Measurements from ENCODE around the gene ECHS1. TPM values are rescaled to one million over a fixed set of nuclear protein-coding genes. Genes with fewer than 3 reads are reported as not detected.
"Not testable (repeated sequence)": the region's sequence is repeated elsewhere in the genome, so short reads cannot be mapped to it uniquely, and the experiment has no call there.

The ECHS1 gene
- polyA plus RNA-seq, result 117 TPM

DNA sequence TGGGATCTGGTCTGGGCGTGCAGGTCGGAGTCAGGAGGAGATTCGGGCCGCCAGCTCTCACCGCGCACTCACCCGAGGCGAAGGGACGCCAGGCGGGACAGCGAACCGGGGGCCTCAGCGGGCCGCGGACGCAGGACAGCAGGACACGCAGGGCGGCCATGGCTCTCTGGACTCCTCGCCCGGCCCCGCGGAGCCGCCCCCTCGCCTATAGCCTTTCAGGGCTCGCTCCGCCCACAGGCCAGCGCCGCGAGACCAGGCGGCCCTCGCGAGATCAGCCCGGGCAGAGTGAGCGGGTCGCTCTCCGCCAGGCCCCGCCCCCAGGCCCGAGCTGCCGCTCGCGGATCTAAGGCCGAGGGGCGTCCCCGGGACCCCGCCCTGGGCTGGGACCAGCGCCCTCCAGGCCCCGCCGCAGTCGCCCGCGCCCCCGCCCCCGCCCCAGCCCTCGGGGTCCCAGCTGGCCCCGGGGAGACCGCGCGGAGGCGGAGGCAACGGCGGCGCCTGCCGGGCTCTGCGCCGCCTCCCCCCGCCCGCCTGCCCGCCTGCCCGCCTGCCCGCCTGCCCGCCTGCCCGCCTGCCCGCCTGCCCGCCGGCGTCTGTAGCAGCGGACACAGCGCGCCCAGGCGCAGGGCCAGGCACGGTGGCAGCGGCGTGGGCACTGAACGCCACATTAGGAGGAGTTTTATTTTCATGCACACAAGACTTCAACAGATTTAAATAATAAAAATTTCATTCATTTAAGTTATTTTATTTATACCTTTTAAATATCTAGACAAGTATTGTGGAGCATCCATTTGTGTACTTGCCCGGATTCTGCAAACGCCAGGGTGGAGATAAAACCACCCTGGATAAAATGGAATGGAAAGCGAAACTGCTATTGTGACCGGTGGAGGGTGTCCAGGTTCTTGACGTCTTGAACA is at the start of gene ECHS1:
Gene ECHS1, minus strand, starts transcription at position 181 of the 917 bp plus-strand sequence. Its CDS starts 21 bp downstream, at position 160.
- no peaks in the 10 kb centered on the region for H3K36me3 Mint-ChIP-seq
- no peaks in the 10 kb centered on the region for H3K27me3 Mint-ChIP-seq
- H3K4me1 Mint-ChIP-seq, result peaks cover 3 to 11% (median 11%) of the 10 kb centered on the region in 3 donors
- no peaks in the 10 kb centered on the region for H3K9me3 Mint-ChIP-seq
- H3K27ac Mint-ChIP-seq, result peak within 1 kb of the TSS; percentile 20 to 91 (median 68)
- peak within 1 kb of the TSS; percentile 81 to 94 (median 83) for H3K4me3 Mint-ChIP-seq

DNA sequence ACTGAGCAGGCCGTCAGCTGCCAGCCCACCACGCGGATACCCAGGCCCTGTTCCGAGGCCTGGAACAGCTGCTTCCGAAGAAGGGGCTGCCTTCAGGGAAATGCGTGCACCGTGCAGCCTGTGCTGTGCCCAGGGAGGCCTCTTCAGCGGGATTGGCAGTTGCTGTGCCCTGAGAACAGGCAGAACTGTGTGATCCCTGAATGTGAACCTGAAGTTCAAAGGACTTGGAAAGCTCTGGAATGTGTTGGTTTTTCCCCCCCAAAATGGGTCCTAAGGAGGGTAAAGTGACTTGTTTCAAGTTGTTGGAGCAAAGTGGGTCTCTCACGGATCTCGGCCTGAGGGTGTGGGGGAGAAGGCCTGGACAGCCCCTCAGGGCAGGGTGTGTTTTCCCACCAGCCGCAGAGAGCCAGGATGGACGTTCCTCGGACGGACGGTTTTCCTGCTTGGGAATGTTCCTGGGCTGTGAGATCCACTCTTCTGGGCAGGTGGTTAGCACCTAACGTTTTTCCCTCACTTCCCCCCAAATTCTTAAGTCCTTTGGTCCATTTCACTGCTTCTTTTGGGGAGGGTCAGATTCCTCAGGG is 49.2 kb upstream of the ECHS1 start:
- Mint-ChIP-seq H3K27me3 (peaks cover 11% of the 10 kb centered on the region), H3K4me1 (no peaks in the 10 kb centered on the region), H3K4me3 (no peak overlapping the region), H3K9me3 (no peaks in the 10 kb centered on the region), H3K27ac (no peak overlapping the region), H3K36me3 (peaks cover 2% of the 10 kb centered on the region)

DNA sequence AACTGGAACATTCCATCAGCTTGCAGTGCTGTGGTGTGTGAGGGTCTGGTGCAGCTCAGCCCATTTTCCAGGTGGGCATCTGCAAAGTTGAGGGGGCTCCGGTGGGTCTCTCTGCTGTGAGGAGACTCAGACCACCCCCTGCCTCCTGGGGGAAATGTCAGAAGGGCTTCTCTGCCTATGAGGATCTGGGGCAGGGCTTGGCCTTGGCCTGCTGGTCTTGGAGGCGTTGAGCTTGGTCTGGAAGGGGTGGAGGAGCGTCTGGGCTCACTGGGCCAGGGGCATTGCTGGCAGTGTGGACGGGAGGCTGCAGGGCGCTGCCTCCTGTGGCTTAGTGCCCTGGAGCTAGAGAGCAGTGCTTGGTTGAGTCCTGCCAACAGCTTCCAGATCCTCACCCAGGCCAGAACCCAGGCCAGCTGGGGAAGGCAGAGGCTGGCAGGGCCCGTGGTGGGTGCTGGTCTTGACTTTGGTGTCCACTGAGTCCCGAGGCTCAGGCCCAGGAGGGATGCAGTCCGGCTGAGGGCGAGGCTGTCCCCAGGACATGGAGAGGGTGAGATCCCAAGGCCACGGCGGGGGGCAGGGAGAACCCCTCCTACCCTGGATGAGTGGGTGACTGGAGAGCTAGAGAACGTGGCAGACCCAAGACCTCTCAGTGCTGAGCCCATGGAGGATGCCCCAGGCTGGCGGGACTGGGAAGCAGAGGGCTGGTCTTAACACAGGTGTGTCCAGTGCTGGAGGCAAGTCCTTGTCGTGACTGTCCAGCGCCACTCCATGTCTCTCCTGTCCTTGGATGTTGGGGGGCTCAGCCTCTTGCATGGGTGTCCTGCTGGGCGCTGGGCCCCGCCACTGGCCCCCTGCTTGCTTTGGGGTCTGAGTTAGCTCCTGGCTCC is 48.4 kb upstream of the ECHS1 start:
- Mint-ChIP-seq H3K9me3 (no peaks in the 10 kb centered on the region), H3K4me3 (no peak overlapping the region), H3K36me3 (peaks cover 2% of the 10 kb centered on the region), H3K4me1 (no peaks in the 10 kb centered on the region), H3K27ac (no peak overlapping the region), H3K27me3 (peaks cover 11% of the 10 kb centered on the region)

DNA sequence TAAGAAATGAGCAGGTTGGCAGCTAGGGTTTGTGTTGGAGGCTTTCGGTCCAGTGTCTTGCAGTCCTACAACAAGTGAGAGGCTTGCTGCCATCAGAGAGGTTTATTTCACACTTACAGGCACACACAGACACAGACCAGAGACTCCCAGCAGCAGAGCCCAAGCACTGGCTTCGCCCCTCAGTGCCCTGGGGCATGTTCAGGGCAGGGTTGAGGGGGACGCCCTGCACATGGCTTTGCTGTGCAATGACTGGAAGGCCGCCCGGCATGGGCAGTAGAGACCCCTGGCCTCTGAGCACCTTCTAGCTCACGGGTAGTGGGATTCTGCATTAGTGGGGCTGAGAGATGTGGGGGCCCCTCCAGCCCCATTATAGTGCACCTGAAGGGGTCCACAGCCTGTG is 47.4 kb upstream of the ECHS1 start:
- H3K27me3 Mint-ChIP-seq, result peaks cover 11% of the 10 kb centered on the region

DNA sequence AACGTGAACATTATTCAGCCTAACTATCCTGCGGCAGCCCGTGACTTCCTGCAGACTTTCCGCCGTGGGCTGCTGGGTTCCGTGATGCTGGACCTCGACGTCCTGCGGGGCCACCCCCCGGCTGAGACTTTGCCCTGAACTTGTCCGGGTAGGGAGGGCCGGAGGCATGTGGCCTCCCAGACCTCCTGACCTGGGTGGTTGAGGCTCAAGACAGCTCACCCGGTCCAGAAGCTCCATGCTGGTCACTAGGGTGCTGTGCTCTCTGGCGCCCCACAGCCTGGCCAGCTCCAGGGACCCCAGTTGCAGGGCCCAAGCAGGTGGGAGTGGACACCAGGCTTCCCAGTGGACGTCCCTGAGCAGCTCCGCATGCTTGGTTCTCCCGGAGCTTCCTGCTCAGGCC is 46.9 kb upstream of the ECHS1 start:
- Mint-ChIP-seq H3K4me3 (no peak overlapping the region), H3K27me3 (peaks cover 11% of the 10 kb centered on the region), H3K4me1 (peaks cover 0 to 2% (median 1%) of the 10 kb centered on the region in 3 donors), H3K9me3 (peaks cover 0 to 2% (median 0%) of the 10 kb centered on the region in 3 donors), H3K27ac (no peak overlapping the region), H3K36me3 (peaks cover 9% of the 10 kb centered on the region)

More for the DNA sequence above, 47.4 kb upstream of the ECHS1 start:
- H3K4me3 Mint-ChIP-seq, result peak overlapping the region in 1 of 4 donors; percentile 27
- peaks cover 0 to 2% (median 1%) of the 10 kb centered on the region in 3 donors for H3K4me1 Mint-ChIP-seq
- no peak overlapping the region for H3K27ac Mint-ChIP-seq
- H3K9me3 Mint-ChIP-seq, result peaks cover 0 to 2% (median 0%) of the 10 kb centered on the region in 3 donors
- peaks cover 4% of the 10 kb centered on the region for H3K36me3 Mint-ChIP-seq

DNA sequence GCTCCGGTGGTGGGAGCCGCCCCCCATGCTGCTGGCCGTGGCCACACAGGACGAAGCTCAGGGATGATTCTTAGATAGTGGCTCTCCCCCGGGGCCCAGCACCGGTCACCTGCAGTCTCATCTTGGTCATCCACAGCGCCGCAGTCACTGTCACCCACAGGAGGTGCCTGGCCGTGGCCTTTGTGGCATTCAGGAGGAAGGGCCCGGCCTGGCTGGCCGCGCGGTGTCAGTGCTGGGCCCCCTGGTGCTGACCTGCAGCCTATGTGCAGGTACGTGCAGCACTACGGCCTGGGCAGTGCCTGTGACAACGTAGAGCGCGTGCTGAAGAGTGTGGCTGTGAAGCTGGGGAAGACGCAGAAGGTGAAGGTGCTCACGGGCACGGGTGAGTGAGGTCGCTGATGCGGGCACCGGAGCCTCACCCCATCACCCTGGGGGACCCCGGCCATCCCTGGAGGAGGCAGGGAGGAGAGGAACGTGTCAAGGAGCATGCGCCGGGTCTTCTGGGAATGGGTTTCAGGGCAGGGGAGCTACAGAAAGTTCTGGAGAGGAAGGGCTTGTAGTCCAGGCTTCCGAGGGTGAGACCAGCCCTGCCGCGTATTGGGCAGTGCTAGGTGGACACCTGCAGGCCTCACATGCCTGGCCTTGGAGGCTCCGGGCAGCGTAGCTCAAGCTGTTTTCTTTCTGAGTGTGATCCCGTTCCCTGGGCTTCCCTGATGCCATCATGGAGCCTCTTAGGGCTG is 46.2 kb upstream of the ECHS1 start:
- peaks cover 0 to 2% (median 1%) of the 10 kb centered on the region in 3 donors for H3K4me1 Mint-ChIP-seq
- peaks cover 11% of the 10 kb centered on the region for H3K27me3 Mint-ChIP-seq
- no peak overlapping the region for H3K27ac Mint-ChIP-seq
- H3K4me3 Mint-ChIP-seq, result no peak overlapping the region
- H3K36me3 Mint-ChIP-seq, result peaks cover 9% of the 10 kb centered on the region
- H3K9me3 Mint-ChIP-seq, result peaks cover 0 to 2% (median 0%) of the 10 kb centered on the region in 3 donors

DNA sequence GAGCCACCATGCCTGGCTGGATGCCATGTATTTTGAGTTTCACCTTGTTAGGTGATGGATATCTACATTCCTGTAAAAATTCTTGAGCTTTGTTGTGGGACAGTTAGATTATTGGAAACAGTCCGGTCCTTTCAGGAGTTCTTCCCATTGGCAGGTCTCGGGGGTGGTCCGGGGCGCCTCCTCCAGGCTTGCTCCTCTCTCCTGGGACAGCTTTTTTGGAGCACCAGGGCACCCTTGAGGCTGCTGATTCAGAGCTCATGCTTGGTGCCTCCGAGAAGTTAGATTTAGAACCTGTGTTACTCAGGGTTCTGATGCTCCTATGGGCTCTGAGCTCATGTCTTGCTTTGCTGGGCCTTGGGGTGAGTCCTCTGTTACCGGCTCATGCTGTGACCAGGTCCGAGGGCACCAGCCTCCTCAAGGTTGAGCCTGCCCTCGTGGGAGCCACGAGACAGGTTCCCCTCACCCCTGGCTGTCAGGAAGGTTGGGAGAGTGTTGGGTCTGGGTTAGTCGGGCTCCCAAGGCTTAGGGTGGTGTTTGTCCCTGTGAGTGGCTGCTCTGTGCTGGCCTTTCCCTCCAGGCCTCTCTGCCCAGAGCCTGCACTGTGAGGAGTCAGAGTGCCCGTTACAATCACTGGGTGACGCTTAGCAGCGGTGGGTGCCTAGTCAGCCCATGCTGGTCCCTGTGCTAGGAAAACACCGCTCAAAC is 45.3 kb upstream of the ECHS1 start:
- no peak overlapping the region for H3K4me3 Mint-ChIP-seq

DNA sequence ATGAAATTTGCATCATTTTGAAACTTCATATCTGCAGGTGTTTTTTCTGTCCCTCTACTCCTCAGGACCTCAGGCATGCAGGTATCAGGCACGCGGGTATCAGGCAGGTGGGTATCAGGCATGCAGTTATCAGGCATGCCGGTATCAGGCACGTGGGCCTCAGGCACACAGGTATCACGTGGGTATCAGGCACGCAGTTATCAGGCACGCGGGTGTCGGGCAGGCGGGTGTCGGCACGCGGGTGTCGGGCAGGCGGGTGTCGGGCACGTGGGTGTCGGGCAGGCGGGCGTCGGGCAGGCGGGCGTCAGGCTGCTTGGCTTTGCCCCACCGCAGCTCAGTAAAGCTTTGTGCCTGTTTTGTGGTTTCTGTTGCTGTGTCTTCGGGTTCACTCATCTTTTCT is 42.6 kb upstream of the ECHS1 start:
- Mint-ChIP-seq H3K27ac (no peak overlapping the region), H3K36me3 (peaks cover 31% of the 10 kb centered on the region), H3K4me1 (peaks cover 1 to 5% (median 5%) of the 10 kb centered on the region in 3 donors), H3K4me3 (no peak overlapping the region), H3K9me3 (peaks cover 6 to 16% (median 11%) of the 10 kb centered on the region in 3 donors), H3K27me3 (no peaks in the 10 kb centered on the region)

More for the DNA sequence above, 45.3 kb upstream of the ECHS1 start:
- H3K9me3 Mint-ChIP-seq, result peaks cover 0 to 3% (median 1%) of the 10 kb centered on the region in 3 donors
- peaks cover 8% of the 10 kb centered on the region for H3K27me3 Mint-ChIP-seq
- peaks cover 0 to 2% (median 1%) of the 10 kb centered on the region in 3 donors for H3K4me1 Mint-ChIP-seq
- peaks cover 10% of the 10 kb centered on the region for H3K36me3 Mint-ChIP-seq
- no peak overlapping the region for H3K27ac Mint-ChIP-seq

DNA sequence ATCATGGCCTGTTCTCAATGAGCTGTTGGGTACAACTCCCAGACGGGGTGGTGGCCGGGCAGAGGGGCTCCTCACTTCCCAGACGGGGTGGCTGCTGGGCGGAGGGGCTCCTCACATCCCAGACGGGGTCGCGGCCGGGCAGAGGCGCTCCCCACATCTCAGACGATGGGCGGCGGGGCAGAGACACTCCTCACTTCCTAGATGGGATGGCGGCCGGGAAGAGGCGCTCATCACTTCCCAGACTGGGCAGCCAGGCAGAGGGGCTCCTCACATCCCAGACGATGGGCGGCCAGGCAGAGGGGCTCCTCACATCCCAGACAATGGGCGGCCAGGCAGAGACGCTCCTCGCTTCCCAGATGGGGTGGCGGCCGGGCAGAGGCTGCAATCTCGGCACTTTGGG is 41.2 kb upstream of the ECHS1 start:
- H3K27ac Mint-ChIP-seq, H3K4me3 Mint-ChIP-seq, H3K4me1 Mint-ChIP-seq, H3K27me3 Mint-ChIP-seq: not testable (repeated sequence)
- Mint-ChIP-seq H3K9me3 (peaks cover 7 to 20% (median 11%) of the 10 kb centered on the region in 3 donors), H3K36me3 (peaks cover 37% of the 10 kb centered on the region)

DNA sequence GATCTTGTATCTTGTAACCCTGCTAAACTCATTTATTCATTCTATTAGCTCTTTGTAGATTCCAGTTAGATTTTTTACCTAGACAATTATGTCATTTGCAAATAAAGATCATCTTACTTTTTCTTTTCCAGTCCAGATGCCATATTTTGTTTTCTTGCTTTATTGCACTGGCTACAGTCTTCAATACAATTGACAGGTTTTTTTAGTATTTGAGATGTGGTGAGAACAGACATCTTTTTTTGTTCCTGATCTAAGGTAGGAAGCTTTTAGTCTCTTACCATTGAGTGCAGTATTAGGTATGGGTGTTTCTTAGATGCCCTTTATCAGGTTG is 39.2 kb upstream of the ECHS1 start:
- H3K4me3 Mint-ChIP-seq, result no peak overlapping the region
- no peak overlapping the region for H3K27ac Mint-ChIP-seq

DNA sequence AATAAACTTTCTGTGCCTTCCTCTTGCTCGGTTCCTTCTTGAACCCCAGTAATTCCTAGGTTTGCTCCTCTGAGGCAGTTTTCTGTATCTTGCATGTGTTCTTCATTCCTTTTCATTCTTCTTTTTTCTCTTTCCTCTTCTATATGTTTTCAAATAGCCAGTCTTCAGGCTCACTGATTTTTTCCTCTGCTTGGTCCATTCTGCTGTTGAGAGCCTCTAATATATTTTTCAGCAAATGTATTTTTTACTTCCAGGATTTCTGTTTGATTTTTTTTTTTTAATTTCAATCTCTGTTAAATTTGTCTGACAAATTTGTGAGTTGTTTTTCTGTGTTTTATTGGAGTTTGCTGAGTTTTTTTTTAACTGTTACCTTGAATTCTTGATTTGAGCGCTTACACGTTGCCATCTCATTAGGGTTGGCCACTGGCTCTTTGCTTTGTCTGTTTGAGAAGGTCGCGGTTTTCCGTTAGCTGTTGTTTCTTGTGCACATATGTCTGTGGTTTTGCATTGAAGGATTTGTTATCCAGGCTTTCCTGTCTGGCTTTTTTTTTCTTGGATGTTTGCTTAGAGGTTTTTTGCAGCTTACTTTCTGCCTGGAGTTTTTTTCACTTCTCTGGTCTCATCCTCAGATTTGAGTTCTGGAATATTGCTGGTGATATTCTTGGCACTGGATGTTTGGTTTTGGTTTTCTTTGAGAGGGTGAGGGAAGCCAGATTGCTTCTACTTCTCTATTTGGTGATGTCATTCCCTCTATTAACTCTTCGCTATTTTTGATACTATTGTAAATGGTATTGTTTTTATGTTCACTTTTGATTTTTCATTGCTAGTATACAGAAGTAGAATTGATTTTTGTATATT is 38.6 kb upstream of the ECHS1 start:
- Mint-ChIP-seq H3K9me3 (peaks cover 7 to 20% (median 11%) of the 10 kb centered on the region in 3 donors), H3K4me3 (peak overlapping the region in 1 of 4 donors; percentile 77), H3K27me3 (no peaks in the 10 kb centered on the region), H3K27ac (no peak overlapping the region), H3K36me3 (peaks cover 44% of the 10 kb centered on the region), H3K4me1 (peaks cover 15 to 23% (median 16%) of the 10 kb centered on the region in 3 donors)

More for the DNA sequence above, 39.2 kb upstream of the ECHS1 start:
- no peaks in the 10 kb centered on the region for H3K27me3 Mint-ChIP-seq
- peaks cover 44% of the 10 kb centered on the region for H3K36me3 Mint-ChIP-seq
- peaks cover 7 to 20% (median 11%) of the 10 kb centered on the region in 3 donors for H3K9me3 Mint-ChIP-seq
- H3K4me1 Mint-ChIP-seq, result peaks cover 9 to 17% (median 11%) of the 10 kb centered on the region in 3 donors

DNA sequence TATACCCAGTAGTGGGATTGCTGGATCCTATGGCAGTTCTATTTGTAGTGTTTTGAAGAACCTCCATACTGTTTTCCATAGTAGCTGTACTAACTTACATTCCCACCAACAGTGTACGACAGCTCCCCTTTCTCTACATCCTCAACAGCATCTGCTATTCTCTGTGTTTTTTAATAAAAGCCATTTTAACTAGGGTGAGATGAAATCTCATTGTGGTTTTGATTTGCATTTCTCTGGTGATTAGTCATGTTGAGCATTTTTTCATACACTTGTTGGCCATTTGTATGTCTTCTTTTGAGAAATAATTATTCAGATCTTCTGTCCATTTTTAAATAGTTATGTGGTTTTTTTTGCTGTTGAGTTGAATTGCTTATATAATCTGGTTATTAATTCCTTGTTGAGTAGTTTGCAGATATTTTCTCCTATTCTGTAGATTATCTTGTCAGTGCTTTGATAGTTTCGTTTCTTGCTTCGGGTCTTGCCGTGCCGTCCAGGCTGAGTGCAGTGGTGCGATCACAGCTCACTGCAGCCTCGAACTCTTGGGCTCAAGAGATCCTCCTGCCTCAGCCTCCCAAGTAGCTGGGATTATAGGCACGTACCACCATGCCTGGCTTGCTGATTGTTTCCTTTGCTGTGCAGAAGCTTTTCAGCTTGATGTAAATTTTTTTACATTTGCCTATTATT is 32.8 kb upstream of the ECHS1 start:
- Mint-ChIP-seq H3K4me3 (peak overlapping the region in 3 of 4 donors; percentile 29 to 46 (median 34)), H3K9me3 (peaks cover 0 to 7% (median 2%) of the 10 kb centered on the region in 3 donors), H3K27ac (peak overlapping the region in 2 of 3 donors; percentile 6 to 10), H3K27me3 (no peaks in the 10 kb centered on the region), H3K4me1 (peaks cover 28 to 43% (median 35%) of the 10 kb centered on the region in 3 donors), H3K36me3 (peaks cover 21% of the 10 kb centered on the region)
